ENCODE data around the gene PKN2.
A peak's percentile ranks its signal among the peaks of the same experiment; 100 is the strongest.

The PKN2 gene

GRCh38 chr1:88683541-88684481 is at the start of gene PKN2:
Gene PKN2 (plus strand): TSS chr1:88684273. CDS start chr1:88684581, 308 bp downstream.
- peak; percentile 100 for DNase-seq

- no peak for DNase-seq
Observed at GRCh38 chr1:88634538-88634937, 49.5 kb upstream of the PKN2 start.

- no peak for DNase-seq
Observed at GRCh38 chr1:88640060-88640459, 44.0 kb upstream of the PKN2 start.

GRCh38 chr1:88645886-88646285 is 38.2 kb upstream of the PKN2 start:
- DNase-seq: no peak

- no peak for DNase-seq
Observed at GRCh38 chr1:88646476-88647248, 37.4 kb upstream of the PKN2 start.

- DNase-seq: peak; percentile 13
Observed at GRCh38 chr1:88647249-88647645, 36.8 kb upstream of the PKN2 start.

GRCh38 chr1:88647749-88648415 is 36.2 kb upstream of the PKN2 start:
- DNase-seq: no peak

GRCh38 chr1:88648706-88649105 is 35.4 kb upstream of the PKN2 start:
- no peak for DNase-seq

GRCh38 chr1:88649932-88650331 is 34.1 kb upstream of the PKN2 start:
- DNase-seq: no peak

GRCh38 chr1:88650676-88651418 is 33.2 kb upstream of the PKN2 start:
- DNase-seq: no peak

GRCh38 chr1:88655140-88655539 is 28.9 kb upstream of the PKN2 start:
- DNase-seq: no peak

GRCh38 chr1:88655685-88656299 is 28.3 kb upstream of the PKN2 start:
- peak; percentile 58 for DNase-seq

GRCh38 chr1:88658419-88658818 is 25.7 kb upstream of the PKN2 start:
- no peak for DNase-seq

GRCh38 chr1:88659552-88659951 is 24.5 kb upstream of the PKN2 start:
- no peak for DNase-seq

GRCh38 chr1:88661188-88661587 is 22.9 kb upstream of the PKN2 start:
- DNase-seq: no peak

- no peak for DNase-seq
Observed at GRCh38 chr1:88661951-88662699, 21.9 kb upstream of the PKN2 start.

- no peak for DNase-seq
Observed at GRCh38 chr1:88662723-88663122, 21.4 kb upstream of the PKN2 start.

GRCh38 chr1:88668405-88668804 is 15.7 kb upstream of the PKN2 start:
- no peak for DNase-seq

GRCh38 chr1:88670462-88670861 is 13.6 kb upstream of the PKN2 start:
- DNase-seq: no peak

- DNase-seq: no peak
Observed at GRCh38 chr1:88673446-88673845, 10.6 kb upstream of the PKN2 start.

- DNase-seq: no peak
Observed at GRCh38 chr1:88678405-88678804, 5.7 kb upstream of the PKN2 start.

Measured in suppressor macrophage treated with lipopolysaccharide for 4 hours (primary cell).